Panc1 (cell line): Measurements from ENCODE around the gene ZYG11B.

Source experiments
- POLR2AphosphoS5 ChIP-seq: IDR thresholded peaks from 2 replicates; pipeline ENCODE4 v1.6.1; 2012; ENCODE audit warnings: mild to moderate bottlenecking, low read depth, low read length, moderate library complexity
- TF ChIP-seq, protein P1 (sequence below): fragments of 450-650 bp; IDR thresholded peaks from 2 replicates; pipeline ENCODE4 v1.5.1; 2017; ENCODE audit warnings: mild to moderate bottlenecking

DNA sequence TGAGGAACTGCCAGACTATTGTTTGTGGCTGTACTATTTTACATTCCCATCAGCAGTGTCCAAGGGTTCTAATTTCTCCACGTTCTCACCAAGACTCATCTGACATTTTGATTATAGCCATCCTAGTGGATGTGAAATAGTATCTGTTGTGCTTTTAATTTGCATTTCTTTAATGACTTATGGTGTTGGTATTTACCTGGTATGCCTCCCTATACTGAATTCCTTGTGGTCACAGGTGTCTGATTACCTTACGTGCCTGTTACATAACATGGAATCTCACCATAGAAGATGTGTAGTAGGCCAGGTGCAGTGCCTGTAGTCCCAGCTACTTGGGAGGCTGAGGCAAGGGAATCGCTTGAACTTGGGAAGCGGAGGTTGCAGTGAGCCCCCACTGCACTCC lies 129.8 kb downstream of the ZYG11B start:
- TF ChIP-seq, protein P1, sequence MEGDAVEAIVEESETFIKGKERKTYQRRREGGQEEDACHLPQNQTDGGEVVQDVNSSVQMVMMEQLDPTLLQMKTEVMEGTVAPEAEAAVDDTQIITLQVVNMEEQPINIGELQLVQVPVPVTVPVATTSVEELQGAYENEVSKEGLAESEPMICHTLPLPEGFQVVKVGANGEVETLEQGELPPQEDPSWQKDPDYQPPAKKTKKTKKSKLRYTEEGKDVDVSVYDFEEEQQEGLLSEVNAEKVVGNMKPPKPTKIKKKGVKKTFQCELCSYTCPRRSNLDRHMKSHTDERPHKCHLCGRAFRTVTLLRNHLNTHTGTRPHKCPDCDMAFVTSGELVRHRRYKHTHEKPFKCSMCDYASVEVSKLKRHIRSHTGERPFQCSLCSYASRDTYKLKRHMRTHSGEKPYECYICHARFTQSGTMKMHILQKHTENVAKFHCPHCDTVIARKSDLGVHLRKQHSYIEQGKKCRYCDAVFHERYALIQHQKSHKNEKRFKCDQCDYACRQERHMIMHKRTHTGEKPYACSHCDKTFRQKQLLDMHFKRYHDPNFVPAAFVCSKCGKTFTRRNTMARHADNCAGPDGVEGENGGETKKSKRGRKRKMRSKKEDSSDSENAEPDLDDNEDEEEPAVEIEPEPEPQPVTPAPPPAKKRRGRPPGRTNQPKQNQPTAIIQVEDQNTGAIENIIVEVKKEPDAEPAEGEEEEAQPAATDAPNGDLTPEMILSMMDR, result no peak
- TF ChIP-seq POLR2AphosphoS5, result no peak
